ENCODE measurements around the gene SMARCC1. TPM values are rescaled to one million over a fixed set of nuclear protein-coding genes. Genes with fewer than 3 reads are reported as not detected.

Gene SMARCC1
- total RNA-seq, 1 donor from 2014 or later, result 136 TPM

DNA sequence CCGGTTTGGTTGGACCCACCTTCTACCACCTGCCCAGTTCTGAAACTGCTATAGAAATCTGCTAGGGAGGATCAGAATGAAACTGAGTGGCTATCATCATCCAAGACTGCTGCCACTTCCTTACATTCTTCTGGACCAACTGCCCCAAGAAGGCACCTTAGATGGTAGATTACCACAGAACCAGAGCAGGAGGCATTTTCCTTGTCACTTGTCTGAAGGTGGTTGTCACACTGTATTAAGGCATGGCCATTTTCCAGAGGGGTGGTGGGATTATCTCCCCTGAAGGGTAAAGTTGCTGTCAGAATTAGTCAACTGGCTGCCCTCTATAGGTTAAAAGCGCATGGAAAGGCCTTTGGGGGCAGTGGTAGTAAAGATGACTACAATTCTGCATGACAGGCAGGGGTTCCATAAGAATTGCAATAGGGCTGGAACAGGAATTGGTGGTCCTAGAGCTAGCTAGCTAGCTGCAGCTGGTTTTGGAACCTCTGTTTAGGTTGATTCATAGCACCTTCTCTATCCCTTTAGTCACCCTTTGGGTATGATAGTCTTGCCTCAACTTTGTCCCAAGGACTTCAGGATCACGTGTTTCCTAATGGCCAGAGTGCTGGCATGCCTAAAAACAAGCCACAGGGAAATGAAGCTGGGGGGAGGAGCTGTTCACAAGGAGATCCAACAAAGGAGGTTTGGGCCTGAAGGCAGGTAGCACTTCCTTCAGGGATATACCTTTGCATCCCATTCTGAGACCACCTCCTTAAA lies 198.2 kb downstream of the SMARCC1 start:
- Mint-ChIP-seq H3K36me3 (ENCODE audit: low read depth) (peaks cover 18% of the 10 kb centered on the region), H3K27ac (no peak overlapping the region), H3K4me3 (no peak overlapping the region), H3K27me3 (ENCODE audit: insufficient read depth) (peaks cover 15% of the 10 kb centered on the region), H3K4me1 (ENCODE audit: low read depth) (no peaks in the 10 kb centered on the region), H3K9me3 (no peaks in the 10 kb centered on the region)
- intact Hi-C loops (cut with micrococcal nuclease), result no loop called here
- no peak for DNase-seq (ENCODE audit: low spot score)

DNA sequence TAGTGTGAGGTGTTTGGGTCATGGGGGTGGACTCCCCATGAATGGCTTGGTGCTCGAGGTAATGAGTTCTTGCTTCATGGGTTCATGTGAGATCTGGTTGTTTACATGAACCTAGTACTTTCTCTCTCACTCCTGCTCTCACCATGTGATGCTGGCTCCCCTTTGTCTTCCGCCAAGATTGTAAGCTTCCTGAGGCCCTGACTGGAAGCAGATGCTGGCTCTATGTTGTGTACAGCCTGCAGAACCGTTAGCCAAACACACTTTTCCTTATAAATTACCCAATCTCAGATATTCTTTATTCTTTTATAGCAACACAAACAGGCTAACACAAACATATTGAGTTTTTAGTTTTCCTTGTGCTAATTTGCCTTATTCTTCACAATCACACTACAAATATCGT lies 199.9 kb downstream of the SMARCC1 start:
- peaks cover 19% of the 10 kb centered on the region for H3K27me3 Mint-ChIP-seq (ENCODE audit: insufficient read depth)
- H3K9me3 Mint-ChIP-seq, result no peaks in the 10 kb centered on the region
- no peak overlapping the region for H3K27ac Mint-ChIP-seq
- H3K4me3 Mint-ChIP-seq, result no peak overlapping the region
- no peak for DNase-seq (ENCODE audit: low spot score)
- H3K36me3 Mint-ChIP-seq (ENCODE audit: low read depth), result peaks cover 10% of the 10 kb centered on the region
- intact Hi-C loops (cut with micrococcal nuclease), result no loop called here
- H3K4me1 Mint-ChIP-seq (ENCODE audit: low read depth), result no peaks in the 10 kb centered on the region

DNA sequence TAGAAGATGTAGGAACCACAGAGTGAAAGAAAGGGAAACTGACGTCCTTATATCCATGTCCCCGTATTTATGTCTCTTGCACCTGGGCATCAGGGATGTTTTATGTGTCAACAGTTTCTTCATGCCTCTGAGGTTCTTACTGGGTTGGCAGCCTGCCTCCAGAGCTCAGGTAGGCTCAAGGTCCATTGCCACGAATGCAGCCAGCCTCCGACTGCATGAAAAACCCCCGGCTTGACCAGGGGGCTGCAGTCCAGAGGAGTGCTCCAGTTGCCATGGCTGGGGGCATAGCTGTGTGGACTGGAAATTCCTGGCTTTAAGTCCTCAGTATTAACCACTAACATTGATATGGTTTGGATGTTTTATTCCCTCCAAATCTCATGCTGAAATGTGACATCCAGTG lies 200.3 kb downstream of the SMARCC1 start:
- Mint-ChIP-seq H3K4me3 (no peak overlapping the region), H3K27ac (no peak overlapping the region), H3K9me3 (no peaks in the 10 kb centered on the region), H3K27me3 (ENCODE audit: insufficient read depth) (peaks cover 22% of the 10 kb centered on the region), H3K4me1 (ENCODE audit: low read depth) (no peaks in the 10 kb centered on the region), H3K36me3 (ENCODE audit: low read depth) (peaks cover 7% of the 10 kb centered on the region)
- DNase-seq (ENCODE audit: low spot score), result no peak
- intact Hi-C loops (cut with micrococcal nuclease), result no loop called here

DNA sequence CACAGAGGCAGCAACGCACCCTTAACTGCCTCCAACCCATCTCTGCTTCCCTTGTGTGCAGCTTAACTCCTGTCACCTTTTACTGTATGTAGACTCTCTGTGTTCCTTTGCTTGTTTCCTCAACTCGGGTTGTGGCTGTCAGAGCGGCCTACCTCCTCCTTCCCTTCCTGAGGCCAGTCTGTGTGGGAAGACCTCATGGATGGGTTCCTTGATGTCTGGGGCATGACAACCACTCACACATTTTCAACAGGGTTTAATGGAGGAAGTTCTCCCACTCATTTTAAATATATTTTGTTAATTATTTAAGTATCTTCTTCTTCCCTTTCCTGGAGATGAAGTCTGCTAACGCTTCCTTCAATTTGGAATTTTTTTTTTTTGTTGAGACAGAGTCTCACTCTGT lies 201.2 kb downstream of the SMARCC1 start:
- intact Hi-C loops (cut with micrococcal nuclease), result no loop called here
- Mint-ChIP-seq H3K4me1 (ENCODE audit: low read depth) (no peaks in the 10 kb centered on the region), H3K27ac (no peak overlapping the region), H3K27me3 (ENCODE audit: insufficient read depth) (peaks cover 27% of the 10 kb centered on the region), H3K4me3 (peak overlapping the region; percentile 71), H3K36me3 (ENCODE audit: low read depth) (peaks cover 4% of the 10 kb centered on the region), H3K9me3 (no peaks in the 10 kb centered on the region)
- DNase-seq (ENCODE audit: low spot score), result no peak

DNA sequence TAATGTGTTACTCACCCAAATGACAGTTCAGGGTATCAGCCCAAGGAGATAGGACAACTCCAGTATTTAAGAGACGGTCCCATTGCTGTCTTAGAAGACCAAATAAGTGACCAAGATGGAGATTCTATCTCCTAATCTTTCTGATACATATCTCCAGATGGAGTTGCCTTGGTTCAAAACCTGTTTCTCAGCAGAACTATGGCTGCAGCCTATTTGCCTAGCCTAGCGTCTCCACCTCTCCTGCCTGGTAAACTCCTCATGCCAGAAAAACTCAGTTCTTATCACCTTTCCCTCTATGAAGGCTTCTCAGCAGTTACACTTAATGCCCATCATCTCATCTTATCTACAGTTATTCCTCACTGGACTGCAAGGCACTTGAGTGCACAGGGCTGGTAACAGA lies 201.8 kb downstream of the SMARCC1 start:
- peak overlapping the region; percentile 71 for H3K4me3 Mint-ChIP-seq
- DNase-seq (ENCODE audit: low spot score), result no peak
- peaks cover 27% of the 10 kb centered on the region for H3K27me3 Mint-ChIP-seq (ENCODE audit: insufficient read depth)
- H3K36me3 Mint-ChIP-seq (ENCODE audit: low read depth), result no peaks in the 10 kb centered on the region
- no peaks in the 10 kb centered on the region for H3K4me1 Mint-ChIP-seq (ENCODE audit: low read depth)
- intact Hi-C loops (cut with micrococcal nuclease), result loop anchor here (2.0 to 5.0 kb wide), 2 partner anchors 57 to 202 kb away; partner anchors contain the start of gene SMARCC1
- no peaks in the 10 kb centered on the region for H3K9me3 Mint-ChIP-seq
- H3K27ac Mint-ChIP-seq, result no peak overlapping the region

DNA sequence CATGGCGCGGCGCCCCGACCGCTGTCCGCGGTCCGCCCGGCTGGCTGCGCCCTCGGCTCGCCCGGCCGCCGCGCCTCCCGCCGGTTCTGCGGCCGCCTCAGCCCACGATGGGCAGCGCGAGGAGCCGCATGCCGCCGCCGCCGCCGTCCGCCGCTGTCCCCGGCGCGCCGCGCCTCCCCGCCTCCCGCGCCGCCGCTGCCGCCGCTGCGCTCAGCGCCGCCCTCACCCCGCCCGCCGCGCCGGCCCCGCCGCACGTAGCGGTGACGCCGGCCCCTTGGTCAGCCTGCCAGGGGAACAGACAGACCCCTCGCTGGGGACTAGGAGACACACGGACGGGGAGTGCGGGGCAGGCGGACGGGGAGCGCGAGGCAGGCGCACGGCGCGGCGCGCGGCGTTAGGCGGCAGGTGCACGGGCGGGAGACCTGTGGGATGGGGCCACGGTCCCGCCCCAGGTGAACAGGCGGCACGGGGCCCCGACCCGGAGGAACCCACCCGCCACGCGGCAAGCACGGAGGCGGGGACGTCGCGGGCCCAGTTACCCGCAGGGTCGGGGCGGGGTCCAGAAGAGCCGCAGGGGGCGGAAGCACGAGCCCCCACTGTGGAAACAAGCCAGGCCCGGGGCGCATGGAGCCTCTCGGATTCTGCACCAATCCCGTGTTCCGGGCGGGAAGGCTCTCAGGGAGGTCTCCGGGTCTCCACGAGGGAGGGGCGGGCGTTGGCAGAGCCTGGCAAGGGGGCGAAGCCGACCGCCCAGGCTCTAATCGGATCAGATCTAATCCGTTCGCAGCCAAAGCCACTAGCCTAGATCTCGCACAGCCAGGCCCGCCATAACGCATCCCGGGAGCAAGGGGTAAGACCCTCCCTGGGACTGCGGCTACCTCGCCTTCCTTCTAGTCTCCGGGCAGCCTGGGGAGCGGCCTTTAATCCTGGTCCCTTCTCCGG lies 202.7 kb downstream of the SMARCC1 start, which contains the start of gene CSPG5:
CSPG5 (minus strand) TSS at position 175 of the 942 bp plus-strand sequence; CDS start at position 3, 172 bp downstream.
- H3K27me3 Mint-ChIP-seq (ENCODE audit: insufficient read depth), result peaks cover 30% of the 10 kb centered on the region
- H3K9me3 Mint-ChIP-seq, result no peaks in the 10 kb centered on the region
- peak; percentile 33 for DNase-seq (ENCODE audit: low spot score)
- no peaks in the 10 kb centered on the region for H3K36me3 Mint-ChIP-seq (ENCODE audit: low read depth)
- intact Hi-C loops (cut with micrococcal nuclease), result loop anchor here (2.0 to 5.0 kb wide), 2 partner anchors 56 to 203 kb away; partner anchors contain the start of gene SMARCC1
- no peak within 1 kb of the TSS for H3K27ac Mint-ChIP-seq
- H3K4me1 Mint-ChIP-seq (ENCODE audit: low read depth), result no peaks in the 10 kb centered on the region
- peak within 1 kb of the TSS; percentile 53 for H3K4me3 Mint-ChIP-seq

DNA sequence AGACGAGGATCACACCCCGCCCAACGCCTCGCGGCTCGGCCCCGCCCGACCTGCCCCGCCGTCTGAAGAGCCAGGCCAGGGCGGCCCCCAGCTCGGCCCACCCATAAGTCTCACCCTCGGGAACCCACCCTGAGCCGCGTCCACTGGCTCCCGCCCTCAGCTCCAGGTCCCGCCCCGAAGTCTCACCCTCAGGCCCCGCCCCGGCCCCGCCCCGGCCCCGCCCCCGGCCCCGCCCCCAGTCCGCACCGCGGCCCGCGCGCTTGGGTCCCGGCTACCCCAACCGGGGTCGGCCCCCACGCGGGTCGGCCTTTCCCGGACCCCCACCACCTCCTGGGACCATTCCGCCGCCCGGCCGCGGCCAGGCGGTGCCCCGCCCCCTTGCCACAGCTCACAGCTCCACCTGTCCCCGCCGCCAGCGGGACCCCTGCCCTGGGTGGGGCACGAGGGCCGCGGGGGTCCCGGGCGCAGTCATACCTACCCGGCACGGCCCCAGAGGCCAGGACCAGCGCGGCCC lies 203.5 kb downstream of the SMARCC1 start:
- Mint-ChIP-seq H3K4me1 (ENCODE audit: low read depth) (no peaks in the 10 kb centered on the region), H3K9me3 (no peaks in the 10 kb centered on the region), H3K4me3 (peak overlapping the region; percentile 53), H3K27me3 (ENCODE audit: insufficient read depth) (peaks cover 32% of the 10 kb centered on the region), H3K36me3 (ENCODE audit: low read depth) (no peaks in the 10 kb centered on the region), H3K27ac (no peak overlapping the region)
- intact Hi-C loops (cut with micrococcal nuclease), result loop anchor here (2.0 to 5.0 kb wide), 2 partner anchors 55 to 204 kb away; partner anchors contain the start of gene SMARCC1
- DNase-seq (ENCODE audit: low spot score), result peak; percentile 34

DNA sequence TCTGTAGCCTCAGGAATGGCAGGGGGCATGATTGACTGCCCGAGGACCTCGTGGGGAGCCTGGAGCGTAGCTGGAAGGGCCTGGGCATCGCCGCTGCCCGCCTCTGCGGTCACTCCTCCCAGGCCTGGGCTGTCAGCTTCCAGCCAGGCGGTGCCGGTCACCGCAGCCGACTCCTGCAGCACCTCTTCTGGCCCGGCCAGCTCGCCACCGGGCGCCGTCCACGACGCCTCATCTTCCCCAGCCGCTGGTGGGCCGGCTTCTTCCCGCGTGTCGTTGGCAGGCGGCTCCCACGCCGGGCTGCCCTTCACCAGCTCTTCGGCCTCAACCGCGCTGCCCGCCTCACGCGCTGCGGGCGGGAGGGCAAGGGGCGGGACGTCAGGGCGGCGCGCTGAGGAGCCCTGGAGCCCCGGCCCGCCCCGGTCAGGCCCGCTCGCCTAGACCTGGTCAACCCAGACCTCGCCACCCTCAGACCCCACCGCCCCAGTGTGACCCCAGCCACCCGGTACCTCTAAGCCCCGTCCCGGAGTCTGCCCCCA lies 204.0 kb downstream of the SMARCC1 start:
- H3K36me3 Mint-ChIP-seq (ENCODE audit: low read depth), result no peaks in the 10 kb centered on the region
- H3K9me3 Mint-ChIP-seq, result no peaks in the 10 kb centered on the region
- DNase-seq (ENCODE audit: low spot score), result no peak
- no peak overlapping the region for H3K27ac Mint-ChIP-seq
- H3K4me1 Mint-ChIP-seq (ENCODE audit: low read depth), result no peaks in the 10 kb centered on the region
- peaks cover 32% of the 10 kb centered on the region for H3K27me3 Mint-ChIP-seq (ENCODE audit: insufficient read depth)
- H3K4me3 Mint-ChIP-seq, result peak overlapping the region; percentile 53
- intact Hi-C loops (cut with micrococcal nuclease), result loop anchor here (2.0 to 5.0 kb wide), 2 partner anchors 55 to 205 kb away; partner anchors contain the start of gene SMARCC1

DNA sequence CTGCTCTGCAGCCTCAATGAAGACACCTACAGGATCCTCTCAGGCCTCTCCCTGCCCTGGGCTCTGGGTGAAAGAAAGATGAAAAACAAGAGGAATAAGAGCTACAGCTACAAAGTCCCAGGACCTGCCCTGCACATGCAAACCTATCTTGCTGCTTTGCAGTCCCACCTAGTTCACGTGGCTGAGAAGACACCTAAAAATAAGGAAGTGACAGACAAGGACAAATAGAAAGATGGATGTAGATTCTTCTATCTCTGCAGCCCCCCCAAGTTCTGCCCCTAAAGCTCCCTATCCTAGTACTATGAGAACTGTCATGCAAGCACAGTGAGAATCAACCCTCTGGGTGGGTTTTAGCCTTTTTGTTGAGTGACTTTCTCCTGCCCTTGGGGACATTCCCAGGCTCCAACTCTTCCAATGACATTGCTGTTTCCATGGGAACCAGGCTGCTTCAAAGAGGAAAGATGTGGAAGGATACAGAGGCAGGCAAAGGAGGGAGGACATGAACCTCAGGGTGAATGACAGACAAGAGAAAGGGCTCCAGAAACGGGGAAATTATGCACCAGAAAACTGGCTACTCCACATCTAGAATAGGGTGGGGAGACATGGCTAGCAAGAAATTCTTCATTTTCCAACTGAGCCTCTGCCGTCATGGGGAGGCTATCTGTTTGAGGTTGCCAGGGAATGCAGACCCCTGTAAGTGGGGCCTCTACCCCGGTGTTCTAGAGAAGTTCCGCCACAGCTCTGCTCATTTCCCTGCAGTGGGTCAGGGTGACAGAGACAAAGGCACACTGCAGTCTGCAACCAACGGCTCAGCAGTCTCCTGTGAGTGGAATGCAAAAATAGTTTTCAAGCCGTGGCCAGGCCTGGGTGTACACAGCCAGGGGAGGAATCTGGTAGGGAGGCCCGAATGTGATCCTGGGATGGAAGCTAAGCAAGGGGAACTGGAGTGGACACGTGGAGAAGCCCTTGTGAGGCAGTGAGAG lies 208.2 kb downstream of the SMARCC1 start:
- Mint-ChIP-seq H3K4me1 (ENCODE audit: low read depth) (no peaks in the 10 kb centered on the region), H3K9me3 (no peaks in the 10 kb centered on the region), H3K36me3 (ENCODE audit: low read depth) (no peaks in the 10 kb centered on the region), H3K4me3 (no peak overlapping the region), H3K27me3 (ENCODE audit: insufficient read depth) (peaks cover 28% of the 10 kb centered on the region), H3K27ac (no peak overlapping the region)
- intact Hi-C loops (cut with micrococcal nuclease), result no loop called here
- DNase-seq (ENCODE audit: low spot score), result no peak

DNA sequence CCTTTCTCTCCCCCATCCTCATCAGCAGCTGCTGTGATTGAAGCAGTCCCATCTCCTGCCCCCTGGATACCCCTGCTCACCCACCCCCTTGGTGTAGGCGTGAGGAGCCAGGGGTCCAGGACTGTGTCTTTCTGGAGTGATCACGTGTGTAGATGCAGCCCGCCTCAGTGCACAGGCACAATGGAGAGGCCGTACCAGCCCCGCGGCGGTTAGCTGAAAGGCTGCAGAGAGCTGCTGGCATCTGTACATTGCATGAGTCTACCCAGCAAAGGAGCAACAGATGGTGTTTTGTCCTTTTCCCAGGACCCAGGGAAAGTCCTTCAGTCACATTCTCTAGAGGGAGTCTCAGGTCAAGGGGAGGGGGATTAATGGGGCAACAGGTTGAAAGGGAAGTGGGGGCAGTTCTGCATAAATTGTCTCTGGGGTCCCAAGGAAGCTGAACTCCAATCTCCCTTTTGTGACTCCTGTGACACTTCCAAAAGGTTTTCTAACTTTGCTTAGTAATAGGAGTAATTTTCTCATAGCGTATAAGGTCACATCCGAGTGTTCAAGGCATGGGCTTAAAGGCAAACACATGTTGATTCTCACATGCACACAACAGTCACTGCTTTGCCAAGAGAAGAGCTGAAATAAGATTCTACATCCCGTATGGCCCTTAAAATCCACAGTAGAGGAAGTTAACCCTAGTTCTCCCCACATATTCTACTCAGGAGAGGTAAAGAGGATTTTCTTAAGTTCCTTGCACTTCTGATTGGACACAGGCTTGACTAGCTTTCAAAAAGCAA lies 210.1 kb downstream of the SMARCC1 start:
- no peak for DNase-seq (ENCODE audit: low spot score)
- Mint-ChIP-seq H3K4me3 (no peak overlapping the region), H3K36me3 (ENCODE audit: low read depth) (no peaks in the 10 kb centered on the region), H3K9me3 (no peaks in the 10 kb centered on the region), H3K27me3 (ENCODE audit: insufficient read depth) (peaks cover 25% of the 10 kb centered on the region), H3K27ac (no peak overlapping the region), H3K4me1 (ENCODE audit: low read depth) (no peaks in the 10 kb centered on the region)
- intact Hi-C loops (cut with micrococcal nuclease), result no loop called here

DNA sequence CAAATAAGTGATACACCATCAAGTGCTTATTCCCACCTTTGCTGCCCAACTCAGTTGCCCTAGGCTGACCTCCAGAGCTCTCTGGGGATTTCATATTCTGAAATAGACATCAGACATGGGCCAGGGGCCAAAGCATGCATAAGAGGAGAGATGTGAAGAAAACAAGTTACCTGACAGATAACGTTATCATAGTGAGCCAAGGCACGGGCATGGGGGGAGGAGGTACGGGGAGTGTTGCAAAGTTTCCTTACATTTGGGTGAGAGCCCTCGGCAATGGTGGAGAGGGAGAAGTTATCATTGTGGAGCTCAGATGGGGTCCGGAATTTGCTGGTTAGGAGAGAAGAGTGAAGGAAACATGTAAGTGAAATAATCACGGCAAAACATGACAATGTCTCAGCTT lies 212.8 kb downstream of the SMARCC1 start:
- H3K4me1 Mint-ChIP-seq (ENCODE audit: low read depth), result no peaks in the 10 kb centered on the region
- no peak overlapping the region for H3K27ac Mint-ChIP-seq
- peaks cover 18% of the 10 kb centered on the region for H3K27me3 Mint-ChIP-seq (ENCODE audit: insufficient read depth)
- H3K9me3 Mint-ChIP-seq, result no peaks in the 10 kb centered on the region
- no peak overlapping the region for H3K4me3 Mint-ChIP-seq
- DNase-seq (ENCODE audit: low spot score), result no peak
- H3K36me3 Mint-ChIP-seq (ENCODE audit: low read depth), result no peaks in the 10 kb centered on the region
- intact Hi-C loops (cut with micrococcal nuclease), result no loop called here
